ENCODE data around the gene DRC1.

The DRC1 gene

GRCh38 chr2:26399771-26400376 is 1.8 kb upstream of the DRC1 start:
- no peak for TF ChIP-seq CTCF (conservative IDR thresholded peaks at IDR 0.05; ENCODE audit: low read depth, low read length)
- H3K4me3 ChIP-seq (ENCODE audit: low read length): no peak overlapping the region
- no peak for DNase-seq (ENCODE audit: low read depth)

GRCh38 chr2:26400723-26401122 is 997 bp upstream of the DRC1 start:
- no peak for TF ChIP-seq CTCF (conservative IDR thresholded peaks at IDR 0.05; ENCODE audit: low read depth, low read length)
- DNase-seq (ENCODE audit: low read depth): no peak
- H3K4me3 ChIP-seq (ENCODE audit: low read length): no peak overlapping the region

GRCh38 chr2:26407526-26407925 is 5.8 kb downstream of the DRC1 start:
- no peak for TF ChIP-seq CTCF (conservative IDR thresholded peaks at IDR 0.05; ENCODE audit: low read depth, low read length)
- no peak overlapping the region for H3K4me3 ChIP-seq (ENCODE audit: low read length)
- no peak for DNase-seq (ENCODE audit: low read depth)

GRCh38 chr2:26409785-26410184 is 8.1 kb downstream of the DRC1 start:
- no peak for DNase-seq (ENCODE audit: low read depth)
- no peak for TF ChIP-seq CTCF (conservative IDR thresholded peaks at IDR 0.05; ENCODE audit: low read depth, low read length)
- H3K4me3 ChIP-seq (ENCODE audit: low read length): no peak overlapping the region

- no peak overlapping the region for H3K4me3 ChIP-seq (ENCODE audit: low read length)
- no peak for TF ChIP-seq CTCF (conservative IDR thresholded peaks at IDR 0.05; ENCODE audit: low read depth, low read length)
Measured at GRCh38 chr2:26410764-26411243, 9.1 kb downstream of the DRC1 start.

GRCh38 chr2:26411419-26411818 is 9.7 kb downstream of the DRC1 start:
- TF ChIP-seq CTCF (conservative IDR thresholded peaks at IDR 0.05; ENCODE audit: low read depth, low read length): no peak
- no peak for DNase-seq (ENCODE audit: low read depth)
- no peak overlapping the region for H3K4me3 ChIP-seq (ENCODE audit: low read length)

More at GRCh38 chr2:26410764-26411243, 9.1 kb downstream of the DRC1 start:
- no peak for DNase-seq (ENCODE audit: low read depth)

DNA sequence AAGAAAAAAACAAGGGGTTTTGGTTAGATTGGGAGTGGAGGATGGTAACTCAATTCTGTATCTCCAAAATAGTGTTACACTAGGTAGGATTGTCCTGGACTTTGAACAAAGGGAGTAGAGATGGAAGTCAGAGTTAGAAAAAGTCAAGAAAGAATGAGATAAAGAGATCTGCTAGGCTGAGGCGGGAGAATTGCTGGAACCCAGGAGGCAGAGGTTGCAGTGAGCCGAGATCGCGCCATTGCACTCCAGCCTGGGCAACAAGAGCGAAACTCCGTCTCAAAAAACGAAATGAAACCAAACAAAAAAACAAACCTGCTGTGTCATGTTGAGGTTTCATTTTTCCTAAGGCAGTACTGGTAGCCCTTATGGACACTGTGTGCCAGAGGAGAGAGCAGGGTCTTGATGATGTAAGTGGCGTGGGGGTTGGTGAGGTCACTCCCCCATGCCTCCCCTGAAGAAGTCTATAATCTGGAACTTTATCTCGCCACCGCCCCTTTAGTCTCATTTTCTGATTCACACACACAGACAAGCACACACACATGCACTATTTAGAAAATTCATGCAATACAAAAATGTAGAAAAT is 10.5 kb downstream of the DRC1 start:
- TF ChIP-seq CTCF (conservative IDR thresholded peaks at IDR 0.05; ENCODE audit: low read depth, low read length): no peak
- DNase-seq (ENCODE audit: low read depth): no peak
- H3K4me3 ChIP-seq (ENCODE audit: low read length): no peak overlapping the region

Data from retinal pigment epithelial cell (primary cell).